Mesenchymal stem cell (in vitro differentiated cells and primary cell): ENCODE data around the gene TOX2.

Source experiments
- DNase-seq: peaks from one replicate; pipeline ENCODE4 v3.0.0-alpha.2; 2013
- H2AFZ ChIP-seq: one replicate; pipeline ENCODE4 v1.6.1; 2013; ENCODE audit warnings: low read depth, mild to moderate bottlenecking, control low read depth, inconsistent platforms, low read length, moderate library complexity
- H2AK5ac ChIP-seq: 2 replicates; pipeline ENCODE4 v1.6.1; 2013; ENCODE audit warnings: low read length, moderate library complexity, mild to moderate bottlenecking, inconsistent platforms; ENCODE audit not compliant: severe bottlenecking
- H2BK120ac ChIP-seq: one replicate; pipeline ENCODE4 v1.6.1; 2013; ENCODE audit warnings: low read depth, mild to moderate bottlenecking, inconsistent platforms, low read length, moderate library complexity
- H2BK12ac ChIP-seq, 2 experiments: one replicate each; pipeline ENCODE4 v1.6.1; 2013; ENCODE audit warnings: inconsistent platforms in 2 of 2, low read length in 2 of 2, mild to moderate bottlenecking in 2 of 2, moderate library complexity in 2 of 2, control low read depth in 1 of 2
- H2BK15ac ChIP-seq: one replicate; pipeline ENCODE4 v1.6.1; 2013; ENCODE audit warnings: mild to moderate bottlenecking, low read depth, inconsistent platforms; ENCODE audit not compliant: poor library complexity, severe bottlenecking
- H2BK5ac ChIP-seq: 2 replicates; pipeline ENCODE4 v1.6.1; 2013; ENCODE audit warnings: low read depth, mild to moderate bottlenecking, low read length, control low read depth, inconsistent platforms; ENCODE audit not compliant: poor library complexity, severe bottlenecking
- H3K14ac ChIP-seq, 2 experiments: one replicate each; pipeline ENCODE4 v1.6.1; 2013; ENCODE audit warnings: inconsistent platforms in 2 of 2, low read length in 2 of 2, control low read depth in 1 of 2, mild to moderate bottlenecking in 1 of 2, moderate library complexity in 1 of 2
- H3K18ac ChIP-seq, 2 experiments: one replicate each; pipeline ENCODE4 v1.6.1; 2013; ENCODE audit warnings: inconsistent platforms in 2 of 2, low read length in 2 of 2, control low read depth in 1 of 2, low read depth in 1 of 2, mild to moderate bottlenecking in 1 of 2
- H3K23ac ChIP-seq, 2 experiments: one replicate each; pipeline ENCODE4 v1.6.1; 2013; ENCODE audit warnings: inconsistent platforms in 2 of 2, low read length in 2 of 2, mild to moderate bottlenecking in 2 of 2, moderate library complexity in 2 of 2, control low read depth in 1 of 2
- H3K27ac ChIP-seq: 2 replicates; pipeline ENCODE4 v1.5.1; 2013; ENCODE audit warnings: mild to moderate bottlenecking, moderate library complexity, low read length, control low read depth, inconsistent platforms; ENCODE audit not compliant: poor library complexity, severe bottlenecking
- H3K27me3 ChIP-seq, 2 experiments: 2 replicates each; pipeline versions ENCODE4 v1.6.1 to v1.7.0; 2013; ENCODE audit warnings: low read length in 2 of 2, mild to moderate bottlenecking in 2 of 2, moderate library complexity in 2 of 2, control low read depth in 1 of 2, inconsistent platforms in 1 of 2; ENCODE audit not compliant: control insufficient read depth in 1 of 2, insufficient read depth in 1 of 2
- H3K36me3 ChIP-seq, 2 experiments: 2 replicates each; pipeline versions ENCODE4 v1.6.1 to v1.7.0; 2013; ENCODE audit warnings: low read length in 2 of 2, control low read depth in 1 of 2, inconsistent platforms in 1 of 2, low read depth in 1 of 2, mild to moderate bottlenecking in 1 of 2; ENCODE audit not compliant: insufficient read depth in 2 of 2, control insufficient read depth in 1 of 2
- H3K4ac ChIP-seq, 2 experiments: one replicate each; pipeline ENCODE4 v1.6.1; 2013; ENCODE audit warnings: inconsistent platforms in 2 of 2, low read length in 2 of 2, mild to moderate bottlenecking in 2 of 2, moderate library complexity in 2 of 2, control low read depth in 1 of 2, low read depth in 1 of 2
- H3K4me1 ChIP-seq: 2 replicates; pipeline ENCODE4 v1.6.1; 2013; ENCODE audit warnings: low read depth, low read length, control low read depth; ENCODE audit not compliant: control insufficient read depth, insufficient read depth
- H3K4me2 ChIP-seq: 2 replicates; pipeline ENCODE4 v1.6.1; 2013; ENCODE audit warnings: low read length, mild to moderate bottlenecking, inconsistent platforms; ENCODE audit not compliant: poor library complexity, severe bottlenecking
- H3K4me3 ChIP-seq, 2 experiments: 2 replicates each; pipeline versions ENCODE4 v1.5.1 to v1.7.0; 2013; ENCODE audit warnings: low read length in 2 of 2, mild to moderate bottlenecking in 2 of 2, control low read depth in 1 of 2, low read depth in 1 of 2; ENCODE audit not compliant: insufficient read depth in 1 of 2
- H3K79me1 ChIP-seq: replicated peaks from 2 replicates; pipeline ENCODE4 v1.6.1; 2013; ENCODE audit warnings: mild to moderate bottlenecking, control low read depth, low read length, inconsistent platforms; ENCODE audit not compliant: poor library complexity, severe bottlenecking
- H3K9ac ChIP-seq: 2 replicates; pipeline ENCODE4 v1.7.0; 2013; ENCODE audit warnings: mild to moderate bottlenecking, low read length, moderate library complexity
- H3K9me3 ChIP-seq: 2 replicates; pipeline ENCODE4 v1.7.0; 2013; ENCODE audit warnings: mild to moderate bottlenecking, low read length; ENCODE audit not compliant: control insufficient read depth
- H4K8ac ChIP-seq: one replicate; pipeline ENCODE4 v1.6.1; 2013; ENCODE audit warnings: inconsistent platforms, mild to moderate bottlenecking, low read length, moderate library complexity
- H4K91ac ChIP-seq: one replicate; pipeline ENCODE4 v1.6.1; 2013; ENCODE audit warnings: mild to moderate bottlenecking, low read length, inconsistent platforms
- WGBS: methylation state at CpG from one replicate; pipeline ENCODE4 v1.1.7; 2013; ENCODE audit warnings: mixed read lengths; 5-methylcytosine and 5-hydroxymethylcytosine counted together

TOX2 gene

GRCh38 chr20:43943725-43944124 is 29.1 kb downstream of the TOX2 start:
- H3K4ac ChIP-seq: no peak overlapping the region
- H3K18ac ChIP-seq: peak overlapping the region in 1 of 2 experiments; percentile 45
- no peak overlapping the region for H4K8ac ChIP-seq
- no peaks in the 10 kb centered on the region for H3K79me1 ChIP-seq
- peaks cover 0 to 8% of the 10 kb centered on the region in 2 experiments for H3K27me3 ChIP-seq
- H3K4me2 ChIP-seq: no peak overlapping the region
- WGBS: 100% methylated on average over 3 of the region's 5 CpGs
- H2BK120ac ChIP-seq: no peak overlapping the region
- H3K4me1 ChIP-seq: peaks cover 24% of the 10 kb centered on the region
- no peak overlapping the region for H3K23ac ChIP-seq
- no peak overlapping the region for H3K14ac ChIP-seq
- H2BK12ac ChIP-seq: peak overlapping the region; percentile 4 to 93
- no peak overlapping the region for H2BK15ac ChIP-seq
- H3K9ac ChIP-seq: peak overlapping the region; percentile 71
- H2AFZ ChIP-seq: no peak overlapping the region
- H4K91ac ChIP-seq: peak overlapping the region; percentile 32
- H2AK5ac ChIP-seq: no peak overlapping the region
- no peak for DNase-seq
- no peak overlapping the region for H3K4me3 ChIP-seq
- no peaks in the 10 kb centered on the region for H3K36me3 ChIP-seq
- no peak overlapping the region for H3K27ac ChIP-seq
- H3K9me3 ChIP-seq: no peaks in the 10 kb centered on the region
- no peak overlapping the region for H2BK5ac ChIP-seq

GRCh38 chr20:43944653-43945235 is 30.1 kb downstream of the TOX2 start:
- no peak overlapping the region for H2BK5ac ChIP-seq
- WGBS: 96% methylated on average over 5 of the region's 6 CpGs
- no peak overlapping the region for H4K91ac ChIP-seq
- no peaks in the 10 kb centered on the region for H3K9me3 ChIP-seq
- H2BK120ac ChIP-seq: no peak overlapping the region
- no peak overlapping the region for H3K18ac ChIP-seq
- H2BK15ac ChIP-seq: peak overlapping the region; percentile 82
- no peak overlapping the region for H2AFZ ChIP-seq
- H2AK5ac ChIP-seq: no peak overlapping the region
- no peak overlapping the region for H3K4me3 ChIP-seq
- peaks cover 0 to 8% of the 10 kb centered on the region in 2 experiments for H3K27me3 ChIP-seq
- H3K23ac ChIP-seq: no peak overlapping the region
- peak overlapping the region in 1 of 2 experiments; percentile 38 for H2BK12ac ChIP-seq
- no peak for DNase-seq
- no peak overlapping the region for H3K14ac ChIP-seq
- H4K8ac ChIP-seq: no peak overlapping the region
- H3K36me3 ChIP-seq: no peaks in the 10 kb centered on the region
- H3K4ac ChIP-seq: no peak overlapping the region
- no peak overlapping the region for H3K27ac ChIP-seq
- H3K9ac ChIP-seq: no peak overlapping the region
- H3K4me1 ChIP-seq: peaks cover 20% of the 10 kb centered on the region
- no peaks in the 10 kb centered on the region for H3K79me1 ChIP-seq
- H3K4me2 ChIP-seq: no peak overlapping the region

- Histone ChIP-seq H2BK15ac (peak overlapping the region; percentile 63), H3K14ac (peak overlapping the region in 1 of 2 experiments; percentile 63), H3K4me3 (no peak overlapping the region), H3K23ac (peak overlapping the region in 1 of 2 experiments; percentile 61), H4K91ac (peak overlapping the region; percentile 27), H2AFZ (no peak overlapping the region), H2BK12ac (no peak overlapping the region), H3K36me3 (no peaks in the 10 kb centered on the region), H3K9me3 (no peaks in the 10 kb centered on the region), H3K18ac (peak overlapping the region in 1 of 2 experiments; percentile 6), H3K79me1 (no peaks in the 10 kb centered on the region), H3K4ac (peak overlapping the region in 1 of 2 experiments; percentile 9), H3K27ac (no peak overlapping the region), H3K4me2 (no peak overlapping the region), H3K9ac (no peak overlapping the region), H2BK120ac (no peak overlapping the region), H2AK5ac (no peak overlapping the region), H3K27me3 (peaks cover 0 to 8% of the 10 kb centered on the region in 2 experiments), H3K4me1 (peaks cover 14% of the 10 kb centered on the region), H2BK5ac (no peak overlapping the region), H4K8ac (no peak overlapping the region)
- DNase-seq: no peak
- WGBS: 94% methylated on average over 24 of the region's 24 CpGs
Observed at GRCh38 chr20:43945391-43946205, 30.9 kb downstream of the TOX2 start.

GRCh38 chr20:43946206-43946491 is 31.5 kb downstream of the TOX2 start:
- no peak overlapping the region for H3K9ac ChIP-seq
- no peak overlapping the region for H2BK5ac ChIP-seq
- H2BK120ac ChIP-seq: no peak overlapping the region
- H2AK5ac ChIP-seq: no peak overlapping the region
- no peak overlapping the region for H4K8ac ChIP-seq
- peaks cover 13% of the 10 kb centered on the region for H3K4me1 ChIP-seq
- 100% methylated on average over 1 of the region's 2 CpGs for WGBS
- H2BK12ac ChIP-seq: peak overlapping the region in 1 of 2 experiments; percentile 22
- no peak overlapping the region for H3K14ac ChIP-seq
- no peak overlapping the region for H3K27ac ChIP-seq
- no peaks in the 10 kb centered on the region for H3K36me3 ChIP-seq
- no peak overlapping the region for H3K4me3 ChIP-seq
- H3K79me1 ChIP-seq: no peaks in the 10 kb centered on the region
- H3K23ac ChIP-seq: peak overlapping the region in 1 of 2 experiments; percentile 61
- peak overlapping the region; percentile 9 to 18 for H3K4ac ChIP-seq
- H3K27me3 ChIP-seq: peaks cover 0 to 8% of the 10 kb centered on the region in 2 experiments
- H2AFZ ChIP-seq: no peak overlapping the region
- no peak overlapping the region for H3K4me2 ChIP-seq
- no peak for DNase-seq
- peak overlapping the region; percentile 63 for H2BK15ac ChIP-seq
- no peak overlapping the region for H3K18ac ChIP-seq
- H4K91ac ChIP-seq: no peak overlapping the region
- H3K9me3 ChIP-seq: no peaks in the 10 kb centered on the region
